Osteoblast (primary cell): ENCODE measurements around the gene SYNDIG1L. TPM values are rescaled to one million over a fixed set of nuclear protein-coding genes. Genes with fewer than 3 reads are reported as not detected.

Source experiments
- DNase-seq: peaks from one replicate; pipeline ENCODE4 v3.0.0; 2011; ENCODE audit warnings: low spot score, mixed read lengths; ENCODE audit not compliant: insufficient read length; ENCODE audit errors: missing footprints
- H2AFZ ChIP-seq: 2 replicates; pipeline ENCODE4 v1.6.0; 2011; ENCODE audit warnings: mild to moderate bottlenecking, low read length
- H3K27ac ChIP-seq: 2 replicates; pipeline ENCODE4 v1.5.1; 2011; ENCODE audit warnings: mild to moderate bottlenecking, low read depth, low read length, moderate library complexity
- H3K27me3 ChIP-seq: 2 replicates; pipeline ENCODE4 v1.6.0; 2012; ENCODE audit warnings: mild to moderate bottlenecking, control low read depth, inconsistent platforms, low read length, moderate library complexity; ENCODE audit not compliant: insufficient read depth
- H3K36me3 ChIP-seq: 2 replicates; pipeline ENCODE4 v1.5.1; 2011; ENCODE audit warnings: mild to moderate bottlenecking, low read length, control low read depth, moderate library complexity; ENCODE audit not compliant: insufficient read depth
- H3K4me1 ChIP-seq: 2 replicates; pipeline ENCODE4 v1.5.1; 2011; ENCODE audit warnings: mild to moderate bottlenecking, low read length, control low read depth, moderate library complexity; ENCODE audit not compliant: insufficient read depth
- H3K4me2 ChIP-seq: 2 replicates; pipeline ENCODE4 v1.6.0; 2011; ENCODE audit warnings: mild to moderate bottlenecking, low read length; ENCODE audit not compliant: insufficient read depth
- H3K4me3 ChIP-seq: fragments of 200-600 bp; sonication (generic); 3 replicates; pipeline ENCODE4 v1.5.1; 2012; ENCODE audit warnings: mild to moderate bottlenecking, low read length, inconsistent platforms; ENCODE audit not compliant: insufficient read depth
- H3K79me2 ChIP-seq: 2 replicates; pipeline ENCODE4 v1.6.0; 2012; ENCODE audit warnings: mild to moderate bottlenecking, low read length, control low read depth, inconsistent platforms; ENCODE audit not compliant: insufficient read depth
- H3K9me3 ChIP-seq: 2 replicates; pipeline ENCODE4 v1.5.1; 2011; ENCODE audit warnings: low read depth, low read length, control low read depth
- H4K20me1 ChIP-seq: 2 replicates; pipeline ENCODE4 v1.6.0; 2012; ENCODE audit warnings: mild to moderate bottlenecking, low read length, control low read depth; ENCODE audit not compliant: insufficient read depth
- CTCF ChIP-seq: IDR thresholded peaks from 2 replicates; pipeline ENCODE4 v1.5.1; 2011; ENCODE audit warnings: mild to moderate bottlenecking, low read depth, low read length, moderate library complexity; ENCODE audit errors: extremely low read depth
- total RNA-seq: library from RNA; depleted of rRNA; stranded (reverse); fragments of >200 nt; gene quantifications from 2 replicates; pipeline ENCODE4 v1.2.3, GENCODE V29; 2012

The SYNDIG1L gene
- total RNA-seq, 1 donor, result not detected

- no peak overlapping the region for H2AFZ ChIP-seq
- H3K4me3 ChIP-seq, result no peak overlapping the region
- H3K79me2 ChIP-seq, result no peaks in the 10 kb centered on the region
- no peaks in the 10 kb centered on the region for H3K9me3 ChIP-seq
- H3K27ac ChIP-seq, result no peak overlapping the region
- peak; percentile 58 for DNase-seq
- H3K36me3 ChIP-seq, result no peaks in the 10 kb centered on the region
- peaks cover 38% of the 10 kb centered on the region for H3K27me3 ChIP-seq
- TF ChIP-seq CTCF, result no peak
- H3K4me1 ChIP-seq, result no peaks in the 10 kb centered on the region
- H3K4me2 ChIP-seq, result no peak overlapping the region
- no peaks in the 10 kb centered on the region for H4K20me1 ChIP-seq
Measured at GRCh38 chr14:74400031-74400685, 25.9 kb downstream of the SYNDIG1L start.

- H3K27me3 ChIP-seq, result peaks cover 44% of the 10 kb centered on the region
- no peaks in the 10 kb centered on the region for H3K79me2 ChIP-seq
Measured at GRCh38 chr14:74395094-74395493, 30.9 kb downstream of the SYNDIG1L start.

GRCh38 chr14:74394549-74394948, 31.5 kb downstream of the SYNDIG1L start:
- TF ChIP-seq CTCF, result no peak
- H3K27me3 ChIP-seq, result peaks cover 41% of the 10 kb centered on the region

More at GRCh38 chr14:74395094-74395493, 30.9 kb downstream of the SYNDIG1L start:
- no peaks in the 10 kb centered on the region for H3K36me3 ChIP-seq
- no peaks in the 10 kb centered on the region for H3K4me1 ChIP-seq
- no peak for TF ChIP-seq CTCF
- no peaks in the 10 kb centered on the region for H3K9me3 ChIP-seq
- no peak overlapping the region for H3K4me3 ChIP-seq
- no peak for DNase-seq
- H3K4me2 ChIP-seq, result no peak overlapping the region
- H2AFZ ChIP-seq, result no peak overlapping the region
- no peak overlapping the region for H3K27ac ChIP-seq
- no peaks in the 10 kb centered on the region for H4K20me1 ChIP-seq

GRCh38 chr14:74392616-74393570, 33.1 kb downstream of the SYNDIG1L start:
- Histone ChIP-seq H3K36me3 (no peaks in the 10 kb centered on the region), H3K4me1 (no peaks in the 10 kb centered on the region), H3K4me3 (no peak overlapping the region), H4K20me1 (no peaks in the 10 kb centered on the region), H2AFZ (no peak overlapping the region), H3K4me2 (no peak overlapping the region), H3K9me3 (no peaks in the 10 kb centered on the region), H3K27ac (no peak overlapping the region), H3K79me2 (no peaks in the 10 kb centered on the region), H3K27me3 (peaks cover 47% of the 10 kb centered on the region)
- DNase-seq, result no peak
- no peak for TF ChIP-seq CTCF

More at GRCh38 chr14:74394549-74394948, 31.5 kb downstream of the SYNDIG1L start:
- DNase-seq, result no peak
- Histone ChIP-seq H3K9me3 (no peaks in the 10 kb centered on the region), H3K36me3 (no peaks in the 10 kb centered on the region), H3K27ac (no peak overlapping the region), H4K20me1 (no peaks in the 10 kb centered on the region), H3K4me3 (no peak overlapping the region), H2AFZ (no peak overlapping the region), H3K4me2 (no peak overlapping the region), H3K4me1 (no peaks in the 10 kb centered on the region), H3K79me2 (no peaks in the 10 kb centered on the region)
